Effector memory CD8-positive, alpha-beta T cell (primary cell): ENCODE data around the gene SP110.
A peak's percentile ranks its signal among the peaks of the same experiment; 100 is the strongest.

Experiments
- ATAC-seq: fragments of 150-1000 bp; cut with Tn5 transposase; replicated peaks from 2 replicates; pipeline ENCODE4 v1.10.0; 2021; ENCODE audit warnings: mild to moderate bottlenecking, moderate library complexity
- DNase-seq, 3 experiments: peaks; one replicate each; pipeline ENCODE4 v3.0.0; 2021
- H3K27ac Mint-ChIP-seq, 2 donors: one replicate each; pipeline ENCODE4 v1.8.0; 2022; ENCODE audit warnings: mild to moderate bottlenecking in 2 of 2, mixed read lengths in 2 of 2, moderate library complexity in 2 of 2
- H3K27me3 Mint-ChIP-seq, 2 donors: one replicate each; pipeline ENCODE4 v1.8.0; 2022; ENCODE audit warnings: mixed read lengths in 2 of 2
- H3K36me3 Mint-ChIP-seq: one replicate; pipeline ENCODE4 v1.8.0; 2022; ENCODE audit warnings: mild to moderate bottlenecking, moderate library complexity, mixed read lengths; ENCODE audit not compliant: insufficient read depth
- H3K4me1 Mint-ChIP-seq, 2 donors: one replicate each; pipeline ENCODE4 v1.8.0; 2022; ENCODE audit warnings: low read depth in 2 of 2, mixed read lengths in 2 of 2
- H3K4me3 Mint-ChIP-seq, 2 donors: one replicate each; pipeline ENCODE4 v1.8.0; 2022; ENCODE audit warnings: mild to moderate bottlenecking in 2 of 2, mixed read lengths in 2 of 2, moderate library complexity in 2 of 2
- H3K9me3 Mint-ChIP-seq, 2 donors: one replicate each; pipeline ENCODE4 v1.8.0; 2022; ENCODE audit warnings: mixed read lengths in 2 of 2

Gene SP110

GRCh38 chr2:230176996-230177395 is 42.8 kb downstream of the SP110 start:
- H3K4me1 Mint-ChIP-seq = peaks cover 0 to 5% of the 10 kb centered on the region in 2 donors
- peaks cover 59% of the 10 kb centered on the region for H3K36me3 Mint-ChIP-seq
- no peaks in the 10 kb centered on the region for H3K27me3 Mint-ChIP-seq
- ATAC-seq = no peak
- peak overlapping the region in 1 of 2 donors; percentile 42 for H3K27ac Mint-ChIP-seq
- H3K9me3 Mint-ChIP-seq = peaks cover 0 to 1% of the 10 kb centered on the region in 2 donors
- DNase-seq = no peak
- H3K4me3 Mint-ChIP-seq = no peak overlapping the region

- H3K27ac Mint-ChIP-seq = no peak overlapping the region
- no peak for ATAC-seq
Observed at GRCh38 chr2:230174466-230174865, 45.3 kb downstream of the SP110 start.

GRCh38 chr2:230172852-230173251 is 46.9 kb downstream of the SP110 start:
- Mint-ChIP-seq H3K4me1 (peaks cover 0 to 2% of the 10 kb centered on the region in 2 donors), H3K27ac (peak overlapping the region in 1 of 2 donors; percentile 49), H3K36me3 (peaks cover 50% of the 10 kb centered on the region), H3K9me3 (no peaks in the 10 kb centered on the region), H3K4me3 (no peak overlapping the region), H3K27me3 (no peaks in the 10 kb centered on the region)
- no peak for DNase-seq
- no peak for ATAC-seq

More at GRCh38 chr2:230174466-230174865, 45.3 kb downstream of the SP110 start:
- H3K4me1 Mint-ChIP-seq = peaks cover 2 to 3% of the 10 kb centered on the region in 2 donors
- H3K4me3 Mint-ChIP-seq = no peak overlapping the region
- no peak for DNase-seq
- peaks cover 53% of the 10 kb centered on the region for H3K36me3 Mint-ChIP-seq
- no peaks in the 10 kb centered on the region for H3K27me3 Mint-ChIP-seq
- no peaks in the 10 kb centered on the region for H3K9me3 Mint-ChIP-seq

GRCh38 chr2:230172156-230172555 is 47.6 kb downstream of the SP110 start:
- no peaks in the 10 kb centered on the region for H3K27me3 Mint-ChIP-seq
- no peaks in the 10 kb centered on the region for H3K9me3 Mint-ChIP-seq
- H3K27ac Mint-ChIP-seq = peak overlapping the region in 1 of 2 donors; percentile 49
- DNase-seq (no peak), ATAC-seq (no peak)
- H3K4me1 Mint-ChIP-seq = peaks cover 0 to 2% of the 10 kb centered on the region in 2 donors
- H3K36me3 Mint-ChIP-seq = peaks cover 48% of the 10 kb centered on the region
- H3K4me3 Mint-ChIP-seq = no peak overlapping the region

- no peaks in the 10 kb centered on the region for H3K27me3 Mint-ChIP-seq
- ATAC-seq (peak; percentile 96), DNase-seq (peak in 2 of 3 experiments; percentile 12 to 19)
- H3K36me3 Mint-ChIP-seq = peaks cover 49% of the 10 kb centered on the region
- H3K9me3 Mint-ChIP-seq = no peaks in the 10 kb centered on the region
- peak overlapping the region in 1 of 2 donors; percentile 47 for H3K27ac Mint-ChIP-seq
- peaks cover 0 to 2% of the 10 kb centered on the region in 2 donors for H3K4me1 Mint-ChIP-seq
- no peak overlapping the region for H3K4me3 Mint-ChIP-seq
Observed at GRCh38 chr2:230170532-230170931, 49.3 kb downstream of the SP110 start.

DNA sequence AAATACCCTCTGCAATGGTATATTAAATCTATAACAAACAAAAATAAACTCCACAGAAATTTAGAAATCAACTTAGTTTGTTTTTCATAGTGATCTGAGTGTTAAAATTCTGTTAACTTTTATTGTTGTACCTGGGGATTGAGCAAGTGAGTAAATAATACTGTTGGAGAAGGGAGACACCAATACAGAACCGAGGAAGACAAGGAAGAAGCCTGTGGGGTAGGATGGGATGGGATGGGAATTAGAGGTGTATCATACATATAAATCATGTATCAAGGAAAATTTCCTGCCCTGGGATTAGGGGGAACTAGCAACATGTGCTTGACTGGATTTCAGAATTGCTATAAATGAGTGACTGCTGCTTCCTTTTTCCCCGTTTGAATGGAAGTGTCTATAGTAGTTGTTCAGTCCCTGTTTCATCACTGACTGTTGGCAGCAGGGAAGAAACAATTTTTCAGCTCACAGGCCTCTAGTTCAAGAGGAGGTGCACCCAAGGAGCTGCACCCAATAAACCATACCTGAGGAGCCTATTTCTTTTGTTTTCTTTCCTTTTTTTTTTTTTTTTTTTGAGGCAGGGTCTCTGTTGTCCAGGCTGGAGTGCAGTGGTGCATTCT is 53.1 kb downstream of the SP110 start:
- ATAC-seq = no peak
- Mint-ChIP-seq H3K36me3 (peaks cover 41% of the 10 kb centered on the region), H3K9me3 (no peaks in the 10 kb centered on the region), H3K27ac (no peak overlapping the region), H3K4me3 (no peak overlapping the region), H3K27me3 (no peaks in the 10 kb centered on the region), H3K4me1 (peaks cover 0 to 2% of the 10 kb centered on the region in 2 donors)
- DNase-seq = no peak

DNA sequence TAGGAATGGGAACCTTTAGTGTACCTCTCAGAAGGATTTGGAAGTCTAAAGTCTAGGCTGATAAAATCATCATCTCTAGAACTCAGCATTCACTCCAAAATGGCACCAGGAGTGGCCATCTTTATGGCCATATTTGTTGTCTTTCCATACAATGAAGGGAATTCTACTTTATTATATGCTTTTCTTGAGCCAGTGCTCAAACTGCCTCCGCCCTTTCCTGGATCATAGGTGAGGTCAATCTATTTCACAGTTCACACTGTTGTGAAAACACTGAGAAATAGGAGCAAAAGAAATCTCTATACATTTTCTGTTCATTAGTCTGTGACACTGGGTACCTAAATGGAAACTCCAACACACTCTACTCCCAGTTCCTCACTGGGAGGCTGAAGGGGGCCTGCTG is 55.6 kb downstream of the SP110 start:
- H3K4me1 Mint-ChIP-seq = peaks cover 0 to 5% of the 10 kb centered on the region in 2 donors
- DNase-seq (no peak), ATAC-seq (no peak)
- no peaks in the 10 kb centered on the region for H3K27me3 Mint-ChIP-seq
- H3K4me3 Mint-ChIP-seq = no peak overlapping the region
- no peaks in the 10 kb centered on the region for H3K9me3 Mint-ChIP-seq
- no peak overlapping the region for H3K27ac Mint-ChIP-seq
- H3K36me3 Mint-ChIP-seq = peaks cover 38% of the 10 kb centered on the region

- Mint-ChIP-seq H3K9me3 (no peaks in the 10 kb centered on the region), H3K27ac (peak overlapping the region; percentile 52 to 65), H3K36me3 (peaks cover 29% of the 10 kb centered on the region), H3K27me3 (no peaks in the 10 kb centered on the region), H3K4me1 (peaks cover 0 to 5% of the 10 kb centered on the region in 2 donors), H3K4me3 (no peak overlapping the region)
- ATAC-seq (no peak), DNase-seq (no peak)
Observed at GRCh38 chr2:230162981-230163380, 56.8 kb downstream of the SP110 start.

DNA sequence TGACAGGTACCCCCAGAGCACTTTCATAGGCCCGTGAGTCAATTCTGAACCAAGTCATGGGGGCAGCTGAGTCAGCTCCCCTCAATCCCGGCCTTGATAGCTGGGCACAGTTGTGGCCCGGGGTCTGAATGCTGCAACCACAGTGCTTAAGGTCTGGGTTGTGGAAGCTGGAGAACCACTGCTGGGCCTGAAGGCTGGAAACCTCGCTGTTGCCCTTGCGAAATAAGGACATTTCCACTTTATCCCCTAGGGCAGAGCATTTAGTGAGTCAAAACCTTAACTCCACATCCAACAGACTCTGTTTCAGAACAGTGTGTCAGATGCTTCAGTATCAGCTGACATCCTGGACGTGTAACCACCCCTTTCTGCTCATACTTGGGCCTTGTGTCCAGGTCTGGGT is 58.6 kb downstream of the SP110 start:
- Mint-ChIP-seq H3K36me3 (peaks cover 16% of the 10 kb centered on the region), H3K4me1 (peaks cover 0 to 5% of the 10 kb centered on the region in 2 donors), H3K9me3 (no peaks in the 10 kb centered on the region), H3K27ac (no peak overlapping the region), H3K27me3 (no peaks in the 10 kb centered on the region), H3K4me3 (no peak overlapping the region)
- DNase-seq = no peak
- no peak for ATAC-seq

- ATAC-seq (peak; percentile 68), DNase-seq (peak; percentile 47 to 51 (median 48))
- no peaks in the 10 kb centered on the region for H3K27me3 Mint-ChIP-seq
- H3K36me3 Mint-ChIP-seq = peaks cover 7% of the 10 kb centered on the region
- H3K9me3 Mint-ChIP-seq = no peaks in the 10 kb centered on the region
- peaks cover 0 to 5% of the 10 kb centered on the region in 2 donors for H3K4me1 Mint-ChIP-seq
- H3K4me3 Mint-ChIP-seq = no peak overlapping the region
- peak overlapping the region; percentile 44 to 71 for H3K27ac Mint-ChIP-seq
Observed at GRCh38 chr2:230160112-230160660, 59.6 kb downstream of the SP110 start.

GRCh38 chr2:230158468-230158867 is 61.3 kb downstream of the SP110 start:
- no peak overlapping the region for H3K4me3 Mint-ChIP-seq
- H3K4me1 Mint-ChIP-seq = peaks cover 0 to 5% of the 10 kb centered on the region in 2 donors
- H3K36me3 Mint-ChIP-seq = peaks cover 3% of the 10 kb centered on the region
- no peak for ATAC-seq
- DNase-seq = no peak
- H3K27ac Mint-ChIP-seq = no peak overlapping the region
- H3K27me3 Mint-ChIP-seq = no peaks in the 10 kb centered on the region
- H3K9me3 Mint-ChIP-seq = no peaks in the 10 kb centered on the region

- Mint-ChIP-seq H3K4me1 (peaks cover 0 to 5% of the 10 kb centered on the region in 2 donors), H3K36me3 (peaks cover 3% of the 10 kb centered on the region), H3K9me3 (peaks cover 0 to 2% of the 10 kb centered on the region in 2 donors), H3K27ac (peak overlapping the region in 1 of 2 donors; percentile 33), H3K27me3 (no peaks in the 10 kb centered on the region), H3K4me3 (no peak overlapping the region)
- ATAC-seq = no peak
- no peak for DNase-seq
Observed at GRCh38 chr2:230156782-230157699, 62.7 kb downstream of the SP110 start.

DNA sequence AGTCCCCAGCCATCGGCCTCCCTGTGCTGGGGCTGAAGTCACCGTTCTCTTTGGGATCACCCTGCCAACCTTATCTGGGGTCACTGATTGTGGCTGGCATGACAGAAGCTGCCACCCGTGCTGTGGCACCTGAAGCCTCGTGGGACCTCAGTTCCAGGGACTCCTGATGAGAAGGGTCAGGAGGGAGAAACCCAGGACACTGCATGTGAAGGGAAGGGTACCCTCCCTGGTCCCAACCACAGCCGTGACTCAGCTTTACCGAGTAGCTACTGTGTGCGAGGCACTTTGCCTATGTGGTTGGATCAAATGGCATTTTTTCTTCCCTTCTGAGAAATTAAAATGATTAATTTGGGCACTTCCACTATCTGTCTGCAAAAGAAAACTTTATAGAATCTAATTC is 64.4 kb downstream of the SP110 start:
- H3K27me3 Mint-ChIP-seq = no peaks in the 10 kb centered on the region
- ATAC-seq (no peak), DNase-seq (no peak)
- no peak overlapping the region for H3K4me3 Mint-ChIP-seq
- H3K4me1 Mint-ChIP-seq = peaks cover 0 to 2% of the 10 kb centered on the region in 2 donors
- no peak overlapping the region for H3K27ac Mint-ChIP-seq
- H3K9me3 Mint-ChIP-seq = peaks cover 0 to 2% of the 10 kb centered on the region in 2 donors
- H3K36me3 Mint-ChIP-seq = peaks cover 3% of the 10 kb centered on the region
